Fibroblast of skin of left quadriceps (primary cell): ENCODE data around the gene GPRIN2.
A peak's percentile ranks its signal among the peaks of the same experiment; 100 is the strongest.
"Not testable (repeated sequence)": the region's sequence is repeated elsewhere in the genome, so short reads cannot be mapped to it uniquely, and the experiment has no call there.

Experiments
- DNase-seq, 2 experiments: peaks; one replicate each; pipeline ENCODE4 v3.0.0-alpha.2; 2013; ENCODE audit warnings: low read depth in 2 of 2

The GPRIN2 gene

GRCh38 chr10:46567151-46567550 lies 10.7 kb upstream of the GPRIN2 start:
- DNase-seq, result not testable (repeated sequence)

GRCh38 chr10:46565591-46566332 lies 9.3 kb upstream of the GPRIN2 start:
- peak; percentile 7 to 8 for DNase-seq

GRCh38 chr10:46560952-46561351 lies 4.5 kb upstream of the GPRIN2 start:
- DNase-seq, result no peak

- no peak for DNase-seq
Measured at GRCh38 chr10:46560381-46560780, 3.9 kb upstream of the GPRIN2 start.

GRCh38 chr10:46559231-46559671 lies 2.8 kb upstream of the GPRIN2 start:
- DNase-seq, result no peak

- no peak for DNase-seq
Measured at GRCh38 chr10:46558392-46559185, 2.1 kb upstream of the GPRIN2 start.

- DNase-seq, result no peak
Measured at GRCh38 chr10:46558122-46558391, 1.6 kb upstream of the GPRIN2 start.

GRCh38 chr10:46557319-46558121 lies 1.1 kb upstream of the GPRIN2 start:
- DNase-seq, result no peak

GRCh38 chr10:46555713-46556514 lies 544 bp downstream of the GPRIN2 start:
- DNase-seq, result no peak

- DNase-seq, result no peak
Measured at GRCh38 chr10:46555366-46555712, 1.1 kb downstream of the GPRIN2 start.

GRCh38 chr10:46554166-46554781 lies 2.2 kb downstream of the GPRIN2 start:
- DNase-seq, result no peak

GRCh38 chr10:46553238-46554049 lies 3.0 kb downstream of the GPRIN2 start:
- DNase-seq, result no peak

- DNase-seq, result no peak
Measured at GRCh38 chr10:46552526-46553237, 3.8 kb downstream of the GPRIN2 start.

- no peak for DNase-seq
Measured at GRCh38 chr10:46551701-46552525, 4.5 kb downstream of the GPRIN2 start.

GRCh38 chr10:46550795-46551700 lies 5.4 kb downstream of the GPRIN2 start:
- DNase-seq, result no peak

GRCh38 chr10:46550076-46550790 lies 6.2 kb downstream of the GPRIN2 start:
- no peak for DNase-seq
